HG03439 (cell line): ENCODE results near the gene PPP1R3E.

Experiments used
- ATAC-seq: cut with Tn5 transposase; IDR thresholded peaks from one replicate; pipeline ENCODE4 v1.9.1; 2021; ENCODE audit warnings: mild to moderate bottlenecking, moderate library complexity; ENCODE audit not compliant: unreplicated experiment

Gene PPP1R3E

DNA sequence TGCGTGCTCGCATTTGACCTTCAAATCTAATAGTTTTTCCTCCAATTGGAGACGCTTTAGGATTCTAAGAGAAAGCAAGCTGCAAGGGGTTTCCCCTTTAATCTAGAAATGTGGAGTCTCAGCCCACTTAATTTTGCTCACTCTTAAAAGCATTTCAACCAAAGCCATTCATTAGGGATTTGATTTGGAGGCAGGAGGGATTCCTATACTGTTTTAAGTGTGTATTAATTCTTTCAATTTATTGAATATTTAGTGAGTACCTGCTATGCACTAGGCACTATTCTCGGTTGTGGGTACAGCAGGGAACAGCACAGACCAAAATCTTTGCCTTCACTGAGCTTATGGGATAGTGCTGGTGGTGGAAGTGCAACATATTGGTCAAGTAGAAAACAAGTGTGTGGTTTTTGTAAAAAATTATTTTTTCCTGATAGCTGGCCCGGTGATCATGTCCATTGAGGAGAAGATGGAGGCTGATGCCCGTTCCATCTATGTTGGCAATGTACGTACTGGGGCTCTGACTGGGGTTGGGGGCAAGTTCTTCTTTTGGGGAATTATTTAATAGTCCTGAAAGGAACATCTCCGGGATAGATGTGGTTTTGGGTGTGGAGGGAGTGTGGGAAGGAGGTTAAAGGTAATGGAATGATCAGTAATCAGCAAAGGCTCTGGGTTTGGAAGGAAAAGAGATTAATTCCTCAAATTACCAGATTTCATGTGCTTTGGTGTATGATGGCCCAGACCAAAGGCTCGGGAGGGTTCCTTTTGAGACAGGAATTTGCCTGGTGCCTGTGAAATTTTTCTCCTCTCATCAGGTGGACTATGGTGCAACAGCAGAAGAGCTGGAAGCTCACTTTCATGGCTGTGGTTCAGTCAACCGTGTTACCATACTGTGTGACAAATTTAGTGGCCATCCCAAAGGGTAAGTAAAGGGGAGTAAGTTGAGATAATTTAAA, 20.2 kb upstream of the PPP1R3E start:
- ATAC-seq, result no peak

GRCh38 chr14:23321572-23322547, 19.2 kb upstream of the PPP1R3E start:
- ATAC-seq, result peak; percentile 14

DNA sequence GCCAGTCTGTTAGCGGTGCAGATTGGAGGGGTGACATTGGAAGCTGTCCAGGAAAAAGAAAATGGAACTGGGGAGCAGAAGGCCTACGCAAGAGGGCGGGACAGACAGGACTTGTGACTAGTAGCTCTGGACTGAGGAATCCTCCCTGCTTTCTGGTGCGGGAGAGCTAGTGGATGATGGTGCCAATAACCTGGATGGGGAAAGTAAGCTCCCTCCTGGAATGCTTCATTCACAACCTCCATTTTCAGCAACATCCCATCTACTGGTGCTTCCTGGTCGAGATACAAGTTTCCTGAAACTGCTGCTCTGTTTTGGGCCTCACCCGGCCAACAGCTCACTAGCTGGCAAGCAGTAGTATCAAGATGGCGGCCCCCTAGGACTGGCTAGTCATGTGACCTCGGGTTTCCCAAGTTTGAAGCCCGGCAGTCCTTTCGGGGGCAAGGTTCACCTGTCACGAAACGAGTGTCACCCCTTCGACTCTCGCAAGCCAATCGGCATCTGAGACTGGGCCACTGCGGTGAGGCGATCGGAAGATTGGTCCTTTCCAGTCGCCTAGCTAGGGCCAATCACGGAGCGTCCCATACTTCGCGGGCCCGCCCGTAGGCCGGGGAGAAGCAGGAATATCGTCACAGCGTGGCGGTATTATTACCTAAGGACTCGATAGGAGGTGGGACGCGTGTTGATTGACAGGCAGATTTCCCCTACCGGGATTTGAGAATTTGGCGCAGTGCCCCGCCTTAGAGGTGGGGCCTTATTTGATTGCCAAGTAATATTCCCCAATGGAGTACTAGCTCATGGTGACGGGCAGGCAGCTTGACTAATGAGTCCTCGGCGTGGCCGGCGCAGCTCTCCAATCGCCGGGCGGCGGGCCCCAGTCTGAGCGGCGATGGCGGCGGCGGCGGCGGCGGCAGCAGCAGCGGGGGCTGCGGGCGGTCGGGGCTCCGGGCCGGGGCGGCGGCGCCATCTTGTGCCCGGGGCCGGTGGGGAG, 18.2 kb upstream of the PPP1R3E start, which contains the start of gene PABPN1:
TSS of gene PABPN1 (plus strand) at position 874 of the 988 bp plus-strand sequence. CDS start at position 887, 13 bp downstream.
- peak; percentile 94 for ATAC-seq

GRCh38 chr14:23319746-23320583, 17.3 kb upstream of the PPP1R3E start:
- ATAC-seq, result no peak

DNA sequence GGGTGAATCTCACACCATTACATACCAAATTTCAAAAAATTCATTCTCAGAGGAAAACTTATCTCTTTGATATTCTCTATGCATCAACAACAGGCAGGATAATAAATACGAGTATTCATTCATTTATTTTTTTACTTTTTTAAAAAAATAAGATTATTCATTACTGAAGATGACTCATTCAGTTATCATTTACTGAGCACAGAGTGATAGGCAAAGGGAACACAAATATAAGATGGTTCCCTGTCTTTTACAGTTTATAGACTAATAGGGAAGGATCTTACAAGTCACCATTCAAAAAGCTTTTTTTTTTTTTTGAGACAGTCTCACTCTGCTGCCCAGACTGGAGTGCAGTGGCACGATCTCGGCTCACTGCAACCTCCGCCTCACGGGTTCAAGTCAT, 13.6 kb upstream of the PPP1R3E start:
- ATAC-seq, result no peak

- no peak for ATAC-seq
Observed at GRCh38 chr14:23310546-23310945, 7.9 kb upstream of the PPP1R3E start.

DNA sequence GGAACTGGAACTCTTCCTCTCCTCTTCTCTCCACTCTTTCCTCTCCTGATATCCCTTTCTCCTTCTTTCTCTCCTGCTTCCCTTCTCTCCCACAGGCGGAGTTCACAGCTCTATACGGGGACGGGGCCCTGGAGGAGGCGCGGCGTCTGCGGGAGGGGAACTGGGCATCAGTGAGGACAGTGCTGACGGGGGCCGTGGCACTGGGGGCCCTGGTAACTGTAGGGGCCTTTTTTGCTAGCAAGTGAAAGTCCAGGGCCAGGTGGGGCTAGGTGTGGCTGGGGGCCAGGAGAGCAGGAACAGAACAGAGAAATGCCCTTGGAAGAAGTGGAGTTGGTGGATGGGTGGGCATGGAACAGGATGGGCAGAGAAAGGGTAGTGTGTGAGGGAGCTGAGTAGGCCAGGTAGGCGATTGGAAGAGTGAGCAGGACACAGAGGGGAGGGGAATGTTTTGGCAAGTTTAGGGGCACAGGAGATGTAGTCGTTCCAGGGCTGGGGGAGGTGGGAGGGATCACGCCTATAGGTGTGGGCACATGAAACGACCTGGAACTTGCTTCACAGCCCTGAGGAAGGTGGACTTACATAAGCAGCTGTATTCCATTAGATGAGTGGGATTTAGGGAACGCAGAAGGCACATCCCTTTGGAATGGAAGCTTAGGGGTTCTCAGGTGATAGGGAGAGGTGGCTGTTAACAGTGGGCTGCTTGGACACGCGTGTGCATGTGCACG, 6.2 kb upstream of the PPP1R3E start:
- no peak for ATAC-seq

DNA sequence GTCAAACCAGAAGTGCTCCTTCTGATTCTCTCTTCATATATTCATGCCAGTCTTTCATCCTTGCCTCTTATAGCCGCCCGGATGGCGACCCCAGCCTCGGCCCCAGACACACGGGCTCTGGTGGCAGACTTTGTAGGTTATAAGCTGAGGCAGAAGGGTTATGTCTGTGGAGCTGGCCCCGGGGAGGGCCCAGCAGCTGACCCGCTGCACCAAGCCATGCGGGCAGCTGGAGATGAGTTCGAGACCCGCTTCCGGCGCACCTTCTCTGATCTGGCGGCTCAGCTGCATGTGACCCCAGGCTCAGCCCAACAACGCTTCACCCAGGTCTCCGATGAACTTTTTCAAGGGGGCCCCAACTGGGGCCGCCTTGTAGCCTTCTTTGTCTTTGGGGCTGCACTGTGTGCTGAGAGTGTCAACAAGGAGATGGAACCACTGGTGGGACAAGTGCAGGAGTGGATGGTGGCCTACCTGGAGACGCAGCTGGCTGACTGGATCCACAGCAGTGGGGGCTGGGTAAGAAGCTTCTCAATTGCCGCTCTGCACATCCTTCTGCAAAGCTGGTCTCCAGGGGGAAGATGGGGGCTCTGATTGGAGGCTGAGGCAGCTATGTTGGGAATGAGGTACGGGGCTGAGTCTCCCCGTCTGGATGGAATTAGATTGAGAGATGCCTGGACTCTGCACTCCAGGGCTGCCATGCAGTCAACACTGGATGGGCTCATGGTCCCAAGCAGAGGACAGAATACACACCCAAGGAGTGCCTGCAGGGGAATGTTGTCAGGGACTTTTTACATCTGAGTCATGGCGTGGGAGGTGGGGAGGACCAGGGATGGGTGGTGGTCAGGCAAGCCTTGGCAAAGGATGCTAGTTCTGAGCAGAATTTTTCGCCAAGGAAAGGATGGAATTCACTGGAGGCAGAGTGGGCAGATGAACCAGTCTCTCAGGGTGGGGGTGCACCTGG, 5.3 kb upstream of the PPP1R3E start:
- no peak for ATAC-seq

- ATAC-seq, result no peak
Observed at GRCh38 chr14:23307146-23307530, 4.5 kb upstream of the PPP1R3E start.

GRCh38 chr14:23306412-23307145, 3.9 kb upstream of the PPP1R3E start, which contains the start of gene BCL2L2:
Gene BCL2L2 (plus strand): TSS chr14:23306833. CDS start chr14:23307768, 935 bp downstream.
- no peak for ATAC-seq

- ATAC-seq, result peak; percentile 12
Observed at GRCh38 chr14:23301969-23302289, 730 bp downstream of the PPP1R3E start.

GRCh38 chr14:23301288-23301968, 1.2 kb downstream of the PPP1R3E start:
- peak; percentile 79 for ATAC-seq

DNA sequence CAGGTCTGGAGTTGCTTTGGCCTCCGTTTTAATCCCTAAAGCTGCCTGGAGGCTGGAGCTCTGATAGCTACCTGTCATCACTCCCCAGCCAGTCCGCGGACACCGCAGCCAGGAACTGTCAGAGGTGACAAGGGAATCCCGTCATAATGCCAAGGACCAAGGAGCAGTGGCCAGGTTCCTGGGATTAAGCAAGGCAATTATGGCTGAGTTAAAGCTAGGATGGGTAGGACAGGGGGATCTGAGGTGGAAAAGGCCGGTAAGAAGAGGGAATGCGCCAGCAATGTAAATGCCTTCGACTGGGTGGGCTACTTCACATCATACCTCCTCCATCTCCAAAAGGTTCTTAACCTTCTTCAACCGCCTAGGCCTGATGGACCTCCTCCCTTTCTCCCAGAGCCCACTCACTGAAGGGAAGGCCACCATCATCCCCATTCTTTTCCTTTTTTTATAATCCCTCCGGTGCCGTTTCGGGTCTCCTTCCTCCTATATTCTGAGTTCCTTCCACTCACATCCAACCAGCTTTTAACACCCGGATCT, 1.9 kb downstream of the PPP1R3E start:
- no peak for ATAC-seq

GRCh38 chr14:23299986-23300686, 2.5 kb downstream of the PPP1R3E start:
- ATAC-seq, result no peak

- ATAC-seq, result no peak
Observed at GRCh38 chr14:23299211-23299957, 3.3 kb downstream of the PPP1R3E start.
